ENCODE measurements around the gene PSAT1.

Gene PSAT1

GRCh38 chr9:78370991-78371390, 74.1 kb downstream of the PSAT1 start:
- DNase-seq: no peak

- no peak for DNase-seq
These were observed 75.1 kb downstream of the PSAT1 start for GRCh38 chr9:78371981-78372380.

All from OCI-M1 (cell line).